ENCODE results near the gene KCTD2.

- TF ChIP-seq RFX5 (IDR thresholded peaks at IDR 0.05) = no peak
- TF ChIP-seq, protein P1, sequence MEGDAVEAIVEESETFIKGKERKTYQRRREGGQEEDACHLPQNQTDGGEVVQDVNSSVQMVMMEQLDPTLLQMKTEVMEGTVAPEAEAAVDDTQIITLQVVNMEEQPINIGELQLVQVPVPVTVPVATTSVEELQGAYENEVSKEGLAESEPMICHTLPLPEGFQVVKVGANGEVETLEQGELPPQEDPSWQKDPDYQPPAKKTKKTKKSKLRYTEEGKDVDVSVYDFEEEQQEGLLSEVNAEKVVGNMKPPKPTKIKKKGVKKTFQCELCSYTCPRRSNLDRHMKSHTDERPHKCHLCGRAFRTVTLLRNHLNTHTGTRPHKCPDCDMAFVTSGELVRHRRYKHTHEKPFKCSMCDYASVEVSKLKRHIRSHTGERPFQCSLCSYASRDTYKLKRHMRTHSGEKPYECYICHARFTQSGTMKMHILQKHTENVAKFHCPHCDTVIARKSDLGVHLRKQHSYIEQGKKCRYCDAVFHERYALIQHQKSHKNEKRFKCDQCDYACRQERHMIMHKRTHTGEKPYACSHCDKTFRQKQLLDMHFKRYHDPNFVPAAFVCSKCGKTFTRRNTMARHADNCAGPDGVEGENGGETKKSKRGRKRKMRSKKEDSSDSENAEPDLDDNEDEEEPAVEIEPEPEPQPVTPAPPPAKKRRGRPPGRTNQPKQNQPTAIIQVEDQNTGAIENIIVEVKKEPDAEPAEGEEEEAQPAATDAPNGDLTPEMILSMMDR (IDR thresholded peaks at IDR 0.05) = no peak
Measured at GRCh38 chr17:75094871-75095399, 47.9 kb downstream of the KCTD2 start.
